ENCODE data around the gene CHST8. TPM values are rescaled to one million over a fixed set of nuclear protein-coding genes. Genes with fewer than 3 reads are reported as not detected.
"Not testable (repeated sequence)": the region's sequence is repeated elsewhere in the genome, so short reads cannot be mapped to it uniquely, and the experiment has no call there.

The CHST8 gene
- total RNA-seq, 2 experiments from 2014 or later: not detected

DNA sequence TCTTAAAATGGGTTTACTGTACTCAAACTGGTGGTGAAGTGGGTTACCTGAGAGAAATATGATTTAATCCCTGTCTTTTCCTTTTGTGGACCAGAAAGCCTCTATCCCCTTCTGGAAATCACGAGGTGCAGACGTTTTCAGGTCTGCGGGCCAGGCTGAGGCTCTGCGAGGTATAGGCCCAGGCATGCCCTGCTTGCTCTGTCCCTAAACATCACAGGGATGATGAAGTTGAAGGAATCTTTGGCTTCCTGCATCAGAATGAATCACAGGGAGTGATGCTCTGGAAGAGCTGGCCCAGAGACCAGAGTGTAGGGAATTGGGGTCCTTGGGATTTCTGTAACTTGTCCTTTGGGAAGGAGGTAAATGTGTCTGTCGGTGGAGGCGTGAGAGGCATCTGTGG lies 18.4 kb upstream of the CHST8 start:
- no peak overlapping the region for H3K4me3 Mint-ChIP-seq
- no peak overlapping the region for H3K27ac ChIP-seq (ENCODE audit: low read depth in 1 of 2, low read length in 2 of 2)
- peaks cover 14 to 25% of the 10 kb centered on the region in 2 experiments for H3K9me3 ChIP-seq (ENCODE audit: control insufficient read depth in 1 of 2, insufficient read depth in 1 of 2, low read length in 2 of 2)
- no peaks in the 10 kb centered on the region for H3K36me3 ChIP-seq (ENCODE audit: insufficient read depth, low read length)
- ATAC-seq (ENCODE audit: poor library complexity) (no peak), DNase-seq (no peak)
- CTCF ChIA-PET: no interaction called here
- POLR2A ChIA-PET: no interaction called here
- H3K27me3 ChIP-seq (ENCODE audit: control insufficient read depth in 1 of 2, insufficient read depth in 2 of 2, low read length in 2 of 2): no peaks in the 10 kb centered on the region
- H3K36me3 Mint-ChIP-seq (ENCODE audit: low read depth): no peaks in the 10 kb centered on the region
- TF ChIP-seq, protein P1, sequence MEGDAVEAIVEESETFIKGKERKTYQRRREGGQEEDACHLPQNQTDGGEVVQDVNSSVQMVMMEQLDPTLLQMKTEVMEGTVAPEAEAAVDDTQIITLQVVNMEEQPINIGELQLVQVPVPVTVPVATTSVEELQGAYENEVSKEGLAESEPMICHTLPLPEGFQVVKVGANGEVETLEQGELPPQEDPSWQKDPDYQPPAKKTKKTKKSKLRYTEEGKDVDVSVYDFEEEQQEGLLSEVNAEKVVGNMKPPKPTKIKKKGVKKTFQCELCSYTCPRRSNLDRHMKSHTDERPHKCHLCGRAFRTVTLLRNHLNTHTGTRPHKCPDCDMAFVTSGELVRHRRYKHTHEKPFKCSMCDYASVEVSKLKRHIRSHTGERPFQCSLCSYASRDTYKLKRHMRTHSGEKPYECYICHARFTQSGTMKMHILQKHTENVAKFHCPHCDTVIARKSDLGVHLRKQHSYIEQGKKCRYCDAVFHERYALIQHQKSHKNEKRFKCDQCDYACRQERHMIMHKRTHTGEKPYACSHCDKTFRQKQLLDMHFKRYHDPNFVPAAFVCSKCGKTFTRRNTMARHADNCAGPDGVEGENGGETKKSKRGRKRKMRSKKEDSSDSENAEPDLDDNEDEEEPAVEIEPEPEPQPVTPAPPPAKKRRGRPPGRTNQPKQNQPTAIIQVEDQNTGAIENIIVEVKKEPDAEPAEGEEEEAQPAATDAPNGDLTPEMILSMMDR (IDR thresholded peaks at IDR 0.05): no peak
- no peak overlapping the region for H3K4me3 ChIP-seq (ENCODE audit: low read length)
- H3K4me1 Mint-ChIP-seq (ENCODE audit: low read depth): no peaks in the 10 kb centered on the region
- intact Hi-C loops (cut with DNase I, micrococcal nuclease): no loop called here
- no peaks in the 10 kb centered on the region for H3K4me1 ChIP-seq (ENCODE audit: insufficient read depth, low read length)
- peaks cover 22% of the 10 kb centered on the region for H3K9me3 Mint-ChIP-seq
- peaks cover 37% of the 10 kb centered on the region for H3K27me3 Mint-ChIP-seq
- no peak overlapping the region for H3K27ac Mint-ChIP-seq

DNA sequence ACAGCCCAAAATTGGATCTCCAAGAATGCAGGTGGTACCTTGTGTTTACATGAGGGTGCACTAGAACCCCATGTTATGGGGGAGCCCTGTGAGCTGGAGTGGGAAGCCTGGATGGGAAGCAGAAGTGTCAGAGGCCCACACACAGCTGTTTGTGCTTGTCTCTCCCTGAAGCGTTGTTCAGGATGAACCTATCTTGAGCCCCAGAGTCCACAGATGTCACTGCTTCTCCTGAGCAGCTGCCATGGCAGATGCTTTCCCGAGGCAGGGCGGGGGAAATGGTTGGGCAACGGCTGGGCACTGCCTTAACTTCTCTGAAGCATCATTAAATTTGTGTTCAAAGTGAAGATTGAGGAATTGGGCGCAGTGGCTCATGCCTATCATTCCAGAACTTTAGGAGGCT lies 17.1 kb upstream of the CHST8 start:
- Mint-ChIP-seq H3K4me3 (no peak overlapping the region), H3K27me3 (peaks cover 31% of the 10 kb centered on the region), H3K4me1 (ENCODE audit: low read depth) (no peaks in the 10 kb centered on the region), H3K36me3 (ENCODE audit: low read depth) (no peaks in the 10 kb centered on the region), H3K27ac (no peak overlapping the region), H3K9me3 (peaks cover 16% of the 10 kb centered on the region)
- Histone ChIP-seq H3K4me1 (ENCODE audit: insufficient read depth, low read length) (no peaks in the 10 kb centered on the region), H3K36me3 (ENCODE audit: insufficient read depth, low read length) (no peaks in the 10 kb centered on the region), H3K27me3 (ENCODE audit: control insufficient read depth in 1 of 2, insufficient read depth in 2 of 2, low read length in 2 of 2) (no peaks in the 10 kb centered on the region), H3K4me3 (ENCODE audit: low read length) (no peak overlapping the region), H3K27ac (ENCODE audit: low read depth in 1 of 2, low read length in 2 of 2) (no peak overlapping the region), H3K9me3 (ENCODE audit: control insufficient read depth in 1 of 2, insufficient read depth in 1 of 2, low read length in 2 of 2) (peaks cover 14 to 25% of the 10 kb centered on the region in 2 experiments)
- POLR2A ChIA-PET: no interaction called here
- ATAC-seq (ENCODE audit: poor library complexity) (no peak), DNase-seq (no peak)
- intact Hi-C loops (cut with DNase I, micrococcal nuclease): no loop called here
- TF ChIP-seq, protein P1 (IDR thresholded peaks at IDR 0.05): no peak
- CTCF ChIA-PET: no interaction called here

DNA sequence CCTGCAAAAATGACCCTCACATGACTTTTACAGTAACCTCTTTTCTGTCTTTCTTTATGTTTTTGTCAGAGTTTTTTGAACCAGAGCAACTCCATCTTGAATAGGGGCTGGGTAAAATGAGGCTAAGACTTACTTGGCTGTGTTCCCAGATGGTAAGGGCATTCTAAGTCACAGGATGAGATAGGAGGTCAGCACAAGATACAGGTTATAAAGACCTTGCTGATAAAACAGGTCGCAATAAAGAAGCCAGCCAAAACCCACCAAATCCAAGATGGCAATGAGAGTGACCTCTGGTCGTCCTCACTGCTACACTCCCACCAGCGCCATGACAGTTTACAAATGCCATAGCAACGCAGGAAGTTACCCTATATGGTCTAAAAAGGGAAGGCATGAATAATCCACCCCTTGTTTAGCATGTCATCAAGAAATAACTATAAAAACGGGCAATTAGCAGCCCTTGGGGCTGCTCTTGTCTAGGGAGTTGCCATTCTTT lies 15.9 kb upstream of the CHST8 start:
- H3K27ac ChIP-seq (ENCODE audit: low read depth in 1 of 2, low read length in 2 of 2); H3K4me3 ChIP-seq (ENCODE audit: low read length); H3K4me1 ChIP-seq (ENCODE audit: insufficient read depth, low read length); intact Hi-C loops (cut with DNase I, micrococcal nuclease); H3K36me3 Mint-ChIP-seq (ENCODE audit: low read depth); DNase-seq; H3K4me3 Mint-ChIP-seq; H3K4me1 Mint-ChIP-seq (ENCODE audit: low read depth); CTCF ChIA-PET; H3K36me3 ChIP-seq (ENCODE audit: insufficient read depth, low read length); H3K27me3 ChIP-seq (ENCODE audit: control insufficient read depth in 1 of 2, insufficient read depth in 2 of 2, low read length in 2 of 2); ATAC-seq (ENCODE audit: poor library complexity); H3K27ac Mint-ChIP-seq; POLR2A ChIA-PET: not testable (repeated sequence)
- Mint-ChIP-seq H3K27me3 (peaks cover 31% of the 10 kb centered on the region), H3K9me3 (peaks cover 16% of the 10 kb centered on the region)
- H3K9me3 ChIP-seq (ENCODE audit: control insufficient read depth in 1 of 2, insufficient read depth in 1 of 2, low read length in 2 of 2): peaks cover 13 to 17% of the 10 kb centered on the region in 2 experiments

DNA sequence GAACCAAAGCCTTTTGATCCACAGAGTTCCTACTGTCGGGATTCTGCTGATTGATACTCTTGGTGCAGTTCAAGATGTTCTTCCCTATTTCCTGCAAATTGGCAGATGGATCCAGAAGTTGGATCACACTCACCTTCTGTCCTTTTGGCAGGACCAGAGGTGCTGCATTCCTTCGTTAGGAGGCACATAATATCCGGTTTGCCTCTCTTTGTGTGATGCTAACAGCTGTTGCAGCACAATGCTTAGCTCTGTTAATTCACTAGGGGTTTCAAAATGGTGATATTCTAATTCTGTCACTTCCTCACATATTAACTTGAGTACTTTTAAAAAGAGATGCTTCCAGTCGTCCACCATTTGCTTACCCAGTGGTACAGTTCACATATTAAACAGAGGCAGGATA lies 15.2 kb upstream of the CHST8 start:
- TF ChIP-seq, protein P1 (IDR thresholded peaks at IDR 0.05): no peak
- intact Hi-C loops (cut with DNase I, micrococcal nuclease): no loop called here
- ChIA-PET POLR2A (no interaction called here), CTCF (no interaction called here)
- DNase-seq (no peak), ATAC-seq (ENCODE audit: poor library complexity) (no peak)
- Mint-ChIP-seq H3K27ac (no peak overlapping the region), H3K9me3 (peaks cover 13% of the 10 kb centered on the region), H3K36me3 (ENCODE audit: low read depth) (no peaks in the 10 kb centered on the region), H3K27me3 (peaks cover 31% of the 10 kb centered on the region), H3K4me3 (no peak overlapping the region), H3K4me1 (ENCODE audit: low read depth) (no peaks in the 10 kb centered on the region)
- peaks cover 6 to 13% of the 10 kb centered on the region in 2 experiments for H3K9me3 ChIP-seq (ENCODE audit: control insufficient read depth in 1 of 2, insufficient read depth in 1 of 2, low read length in 2 of 2)
- no peaks in the 10 kb centered on the region for H3K36me3 ChIP-seq (ENCODE audit: insufficient read depth, low read length)
- no peaks in the 10 kb centered on the region for H3K27me3 ChIP-seq (ENCODE audit: control insufficient read depth in 1 of 2, insufficient read depth in 2 of 2, low read length in 2 of 2)
- H3K4me3 ChIP-seq (ENCODE audit: low read length): no peak overlapping the region
- H3K27ac ChIP-seq (ENCODE audit: low read depth in 1 of 2, low read length in 2 of 2): no peak overlapping the region
- H3K4me1 ChIP-seq (ENCODE audit: insufficient read depth, low read length): no peaks in the 10 kb centered on the region

All from CD4-positive, alpha-beta T cell (primary cell).